Cerebellar nuclear complex (tissue), 1 donor: ENCODE measurements around the gene REEP5.
"Not testable (repeated sequence)": the region's sequence is repeated elsewhere in the genome, so short reads cannot be mapped to it uniquely, and the experiment has no call there.

ENCODE experiments used
- DNase-seq, 2 experiments: peaks; one replicate each; lab custom pipeline; 2025; lab: John Stamatoyannopoulos, UW

REEP5 gene

GRCh38 chr5:112921833-112922817 is at the start of gene REEP5:
REEP5 (minus strand) TSS chr5:112922227; CDS start chr5:112922190, 37 bp downstream.
- DNase-seq: no peak

GRCh38 chr5:112971276-112971675 is 49.2 kb upstream of the REEP5 start:
- DNase-seq: no peak

- DNase-seq: no peak
These were observed 46.5 kb upstream of the REEP5 start for GRCh38 chr5:112968411-112969106.

- no peak for DNase-seq
These were observed 45.6 kb upstream of the REEP5 start for GRCh38 chr5:112967520-112968083.

- no peak for DNase-seq
These were observed 43.8 kb upstream of the REEP5 start for GRCh38 chr5:112965733-112966306.

- DNase-seq: not testable (repeated sequence)
These were observed 41.3 kb upstream of the REEP5 start for GRCh38 chr5:112963374-112963733.

- no peak for DNase-seq
These were observed 39.0 kb upstream of the REEP5 start for GRCh38 chr5:112960863-112961504.

GRCh38 chr5:112960315-112960714 is 38.3 kb upstream of the REEP5 start:
- no peak for DNase-seq

- DNase-seq: not testable (repeated sequence)
These were observed 37.8 kb upstream of the REEP5 start for GRCh38 chr5:112959872-112960271.

GRCh38 chr5:112958093-112959088 is 36.4 kb upstream of the REEP5 start:
- no peak for DNase-seq

GRCh38 chr5:112957036-112957808 is 35.2 kb upstream of the REEP5 start:
- no peak for DNase-seq

GRCh38 chr5:112956606-112957005 is 34.6 kb upstream of the REEP5 start:
- DNase-seq: no peak

GRCh38 chr5:112951124-112951702 is 29.2 kb upstream of the REEP5 start:
- DNase-seq: no peak

- no peak for DNase-seq
These were observed 26.4 kb upstream of the REEP5 start for GRCh38 chr5:112948458-112948857.

GRCh38 chr5:112940670-112941069 is 18.6 kb upstream of the REEP5 start:
- no peak for DNase-seq

- no peak for DNase-seq
These were observed 16.3 kb upstream of the REEP5 start for GRCh38 chr5:112938286-112938685.

GRCh38 chr5:112935675-112936074 is 13.6 kb upstream of the REEP5 start:
- no peak for DNase-seq

- no peak for DNase-seq
These were observed 12.3 kb upstream of the REEP5 start for GRCh38 chr5:112934366-112934663.

GRCh38 chr5:112933651-112934365 is 11.8 kb upstream of the REEP5 start:
- DNase-seq: no peak
